NCI-H1105 treated with DMSO at 0.1 percent for 48 hours (cell line): ENCODE measurements around the gene SLITRK1.

Experiments used
- DNase-seq: peaks from one replicate; lab custom pipeline; 2025; lab: John Stamatoyannopoulos, UW

The SLITRK1 gene, protein sequence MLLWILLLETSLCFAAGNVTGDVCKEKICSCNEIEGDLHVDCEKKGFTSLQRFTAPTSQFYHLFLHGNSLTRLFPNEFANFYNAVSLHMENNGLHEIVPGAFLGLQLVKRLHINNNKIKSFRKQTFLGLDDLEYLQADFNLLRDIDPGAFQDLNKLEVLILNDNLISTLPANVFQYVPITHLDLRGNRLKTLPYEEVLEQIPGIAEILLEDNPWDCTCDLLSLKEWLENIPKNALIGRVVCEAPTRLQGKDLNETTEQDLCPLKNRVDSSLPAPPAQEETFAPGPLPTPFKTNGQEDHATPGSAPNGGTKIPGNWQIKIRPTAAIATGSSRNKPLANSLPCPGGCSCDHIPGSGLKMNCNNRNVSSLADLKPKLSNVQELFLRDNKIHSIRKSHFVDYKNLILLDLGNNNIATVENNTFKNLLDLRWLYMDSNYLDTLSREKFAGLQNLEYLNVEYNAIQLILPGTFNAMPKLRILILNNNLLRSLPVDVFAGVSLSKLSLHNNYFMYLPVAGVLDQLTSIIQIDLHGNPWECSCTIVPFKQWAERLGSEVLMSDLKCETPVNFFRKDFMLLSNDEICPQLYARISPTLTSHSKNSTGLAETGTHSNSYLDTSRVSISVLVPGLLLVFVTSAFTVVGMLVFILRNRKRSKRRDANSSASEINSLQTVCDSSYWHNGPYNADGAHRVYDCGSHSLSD

DNA sequence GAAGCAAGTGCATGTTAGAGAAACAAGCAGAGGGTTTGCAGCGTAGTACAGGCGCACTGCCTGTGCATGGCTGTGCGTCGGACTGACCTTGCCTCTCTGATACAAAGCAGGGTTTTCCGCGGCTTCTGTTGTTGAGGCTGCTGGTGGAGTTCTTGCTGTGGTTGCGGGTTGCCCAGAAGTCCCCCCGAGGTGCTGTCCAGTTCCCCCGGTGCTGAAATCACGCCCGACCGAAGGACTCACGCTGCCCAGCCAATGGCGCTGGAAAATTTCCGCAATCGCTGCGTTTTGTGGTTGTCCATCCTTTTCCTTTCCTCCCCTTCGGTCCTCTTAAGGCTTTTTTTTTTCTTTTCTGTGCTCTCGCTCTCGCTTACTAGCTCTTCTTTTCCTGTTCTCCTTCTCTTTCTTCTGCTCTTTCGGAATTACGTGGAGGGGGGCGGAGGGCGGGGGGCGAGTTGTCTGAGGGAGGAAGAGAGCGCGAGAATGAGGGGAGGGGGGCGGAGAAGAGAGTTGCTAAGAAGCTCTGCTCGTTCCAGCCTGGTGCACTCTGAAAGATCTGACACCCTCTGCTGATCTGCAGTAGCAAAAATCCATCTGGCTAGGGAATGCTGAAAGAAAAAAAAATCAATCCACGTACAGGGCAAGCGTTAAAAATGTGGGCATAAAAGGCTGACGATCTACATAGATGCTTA, at the start of gene SLITRK1:
TSS of gene SLITRK1 (minus strand) at position 558 of the 689 bp plus-strand sequence. CDS start 967 bp downstream, outside the sequence.
- peak; percentile 13 for DNase-seq

DNA sequence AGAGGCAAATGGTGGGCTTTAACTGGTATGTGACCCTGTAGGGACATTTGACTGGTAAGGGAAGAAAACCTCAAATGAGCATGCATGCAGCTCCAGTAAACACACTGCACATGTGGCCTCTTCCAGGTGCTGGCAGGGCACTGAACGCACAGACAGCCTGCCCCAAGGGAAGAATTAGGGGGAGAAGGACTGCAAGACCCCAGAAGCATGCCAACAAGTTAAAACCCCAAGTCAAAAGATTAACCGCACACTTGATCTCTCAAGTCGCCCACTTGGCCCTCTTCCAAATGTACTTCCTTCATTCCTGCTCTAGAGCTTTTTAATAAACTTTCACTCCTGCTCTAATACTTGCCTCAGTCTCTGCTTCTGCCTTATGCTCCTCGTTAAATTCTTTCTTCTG, 46.9 kb upstream of the SLITRK1 start:
- DNase-seq, result no peak

DNA sequence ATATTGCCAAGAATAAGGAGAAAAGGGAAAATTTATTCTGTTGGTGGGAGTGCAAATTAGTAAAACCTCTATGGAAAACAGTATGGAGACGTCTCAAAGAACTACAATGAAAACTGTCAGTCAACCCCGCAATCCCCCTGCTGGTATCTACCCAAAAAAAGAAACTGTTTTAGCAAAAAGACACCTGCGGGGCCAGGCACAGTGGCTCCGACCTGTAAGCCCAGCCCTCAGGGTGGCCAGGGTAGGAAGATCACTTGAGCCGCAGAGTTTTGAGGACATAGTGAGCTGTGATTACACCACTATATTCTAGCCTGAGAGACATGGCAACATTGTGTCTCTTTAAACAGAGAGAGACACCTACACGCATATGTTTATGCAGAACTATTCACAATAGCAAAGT, 37.5 kb upstream of the SLITRK1 start:
- no peak for DNase-seq

DNA sequence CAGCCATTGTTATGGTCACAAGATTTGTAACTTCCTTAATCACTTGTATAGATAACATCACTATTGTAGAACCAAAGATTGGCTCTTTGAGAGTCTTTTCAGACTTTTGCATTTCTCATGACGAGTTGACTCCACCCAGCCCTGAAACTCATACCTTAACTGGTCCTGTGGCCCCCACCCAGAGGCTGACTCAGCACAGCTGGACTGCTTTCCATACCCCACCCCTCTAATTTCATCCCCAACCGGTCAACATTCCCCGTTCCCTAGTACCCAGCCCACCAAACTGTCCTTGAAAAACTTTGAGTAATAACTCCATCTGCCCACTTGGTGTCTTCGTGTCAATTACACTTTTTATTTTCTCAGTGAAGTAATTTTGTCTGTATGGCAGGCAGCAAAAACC, 32.1 kb upstream of the SLITRK1 start:
- DNase-seq, result no peak

DNA sequence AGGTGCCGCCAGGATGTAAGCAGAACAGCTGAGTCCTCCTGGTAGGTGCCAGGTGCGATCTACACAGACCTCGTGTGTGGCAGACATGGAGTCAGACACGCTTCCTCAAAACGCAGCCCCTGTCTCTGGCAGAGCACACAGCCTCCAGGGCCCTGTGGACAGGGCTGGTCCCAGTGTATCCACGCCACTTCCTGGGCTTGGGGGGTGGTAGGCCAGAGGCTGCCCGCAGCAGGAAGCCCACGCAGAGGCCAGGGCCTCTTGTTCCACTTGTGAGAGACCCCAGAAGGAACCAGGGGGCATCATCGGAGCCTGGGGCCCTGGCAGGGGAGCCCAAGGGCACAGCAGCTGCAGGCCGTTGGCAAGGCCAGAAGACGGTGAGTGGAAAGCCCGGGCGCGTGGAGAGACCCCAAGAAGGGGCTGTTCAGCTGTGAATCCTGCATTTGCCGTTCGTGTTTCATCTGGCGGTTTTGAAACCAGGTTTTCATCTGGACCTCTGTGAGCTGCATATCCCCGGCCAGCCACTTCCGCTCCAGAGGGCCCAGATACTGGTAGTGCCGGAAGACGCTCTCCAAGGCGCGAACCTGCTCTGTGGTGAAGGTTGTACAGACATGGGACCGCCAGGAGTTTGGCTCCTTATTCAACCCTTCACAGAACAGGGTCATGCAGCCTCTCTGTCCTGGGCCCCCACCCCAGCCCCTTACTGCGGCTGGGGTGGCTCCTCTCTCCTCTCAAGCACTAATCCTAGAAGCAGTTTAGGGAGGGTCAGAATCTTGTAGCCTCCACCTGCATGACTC, 25.1 kb upstream of the SLITRK1 start:
- no peak for DNase-seq

DNA sequence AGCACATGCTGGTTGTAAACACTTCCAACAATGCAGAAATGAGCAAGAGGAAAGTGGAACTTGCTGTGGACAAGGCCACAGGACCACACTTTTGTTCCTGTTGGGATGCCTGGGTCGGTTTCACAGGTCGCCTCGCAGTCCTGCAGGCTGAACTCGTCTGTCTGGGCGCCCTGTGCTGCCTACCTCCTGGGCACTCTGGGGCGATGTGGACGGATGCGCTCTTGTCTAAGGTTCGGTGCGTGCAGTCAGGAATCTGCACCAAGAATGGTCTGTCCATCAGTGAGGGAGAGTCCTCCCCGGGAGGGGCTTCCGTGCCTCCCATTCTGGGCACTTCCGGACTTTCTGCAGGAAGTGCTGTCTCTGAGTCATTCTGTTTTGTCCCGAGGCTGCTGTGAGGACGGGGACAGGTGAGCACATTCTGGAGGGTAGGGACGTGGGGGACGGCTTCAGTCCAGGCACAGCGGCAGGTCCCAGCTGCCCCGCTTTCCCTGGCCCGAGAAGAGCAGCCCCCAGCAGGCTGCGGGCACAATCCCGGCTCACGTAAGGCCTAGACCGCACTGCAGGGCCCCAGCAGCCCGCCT, 24.1 kb upstream of the SLITRK1 start:
- DNase-seq, result no peak

DNA sequence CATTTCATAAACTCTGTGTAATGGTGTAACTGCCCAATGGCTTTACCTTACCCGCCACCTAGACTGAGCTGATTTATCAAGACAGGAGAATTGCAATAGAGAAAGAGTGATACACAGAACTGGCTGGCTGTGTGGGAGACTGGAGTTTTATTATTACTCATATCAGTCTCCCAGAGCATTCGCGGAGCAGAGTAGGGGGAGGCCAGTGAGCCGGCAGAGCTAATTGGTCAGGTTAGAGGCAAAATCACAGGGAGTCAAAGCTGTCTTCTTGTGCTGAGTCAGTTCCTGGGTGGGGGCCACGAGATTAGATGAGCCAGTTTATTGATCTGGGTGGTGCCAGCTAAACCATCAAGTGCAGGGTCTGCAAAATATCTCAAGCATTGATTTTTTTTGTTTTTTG, 23.4 kb upstream of the SLITRK1 start:
- DNase-seq, result no peak

DNA sequence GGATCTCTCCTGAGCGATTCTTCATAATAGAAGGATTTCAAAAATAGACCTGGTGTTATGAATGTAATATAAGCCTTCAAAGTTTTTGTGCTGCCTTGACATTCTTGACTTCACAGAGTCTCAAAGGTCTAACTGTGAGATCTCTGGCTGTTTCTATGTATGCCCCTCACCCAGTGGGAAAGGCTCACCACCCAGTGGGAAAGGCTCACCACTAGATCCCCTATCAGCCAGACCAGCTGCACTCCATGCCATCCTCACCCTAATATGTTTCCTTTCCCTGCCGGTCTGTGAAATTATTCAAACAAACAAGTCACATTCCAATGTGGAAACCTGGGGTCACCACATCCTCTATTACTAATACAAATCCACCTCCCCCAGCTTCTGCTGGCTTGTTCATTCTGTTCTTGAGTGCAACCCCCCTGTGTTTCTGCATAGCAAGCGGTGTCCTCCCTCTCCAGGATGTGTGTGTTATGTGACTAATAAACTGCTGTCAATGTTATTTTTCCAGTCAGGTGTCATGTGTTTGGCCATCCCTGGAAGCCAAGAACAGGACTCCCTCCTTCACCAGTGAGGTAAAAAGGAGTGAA, 13.8 kb upstream of the SLITRK1 start:
- no peak for DNase-seq

DNA sequence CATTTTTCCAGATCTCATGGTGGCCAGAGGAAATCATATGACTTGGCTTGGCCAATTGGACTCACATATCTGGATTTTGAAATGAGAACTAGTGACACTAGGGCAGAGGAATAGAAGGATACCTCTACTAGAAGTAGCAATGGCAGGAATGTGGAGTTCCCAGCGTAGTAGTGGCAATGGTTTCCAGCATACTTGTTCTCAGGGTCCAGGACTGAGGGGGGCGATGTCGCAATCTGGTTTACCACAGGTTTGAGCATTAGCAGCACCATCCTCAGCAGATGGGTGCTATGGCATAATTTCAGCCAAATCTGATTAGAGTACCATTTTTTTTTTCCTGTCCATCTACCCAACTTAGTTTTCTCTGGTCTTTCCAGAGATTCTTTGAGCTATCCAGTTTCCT, 8.1 kb upstream of the SLITRK1 start:
- no peak for DNase-seq

DNA sequence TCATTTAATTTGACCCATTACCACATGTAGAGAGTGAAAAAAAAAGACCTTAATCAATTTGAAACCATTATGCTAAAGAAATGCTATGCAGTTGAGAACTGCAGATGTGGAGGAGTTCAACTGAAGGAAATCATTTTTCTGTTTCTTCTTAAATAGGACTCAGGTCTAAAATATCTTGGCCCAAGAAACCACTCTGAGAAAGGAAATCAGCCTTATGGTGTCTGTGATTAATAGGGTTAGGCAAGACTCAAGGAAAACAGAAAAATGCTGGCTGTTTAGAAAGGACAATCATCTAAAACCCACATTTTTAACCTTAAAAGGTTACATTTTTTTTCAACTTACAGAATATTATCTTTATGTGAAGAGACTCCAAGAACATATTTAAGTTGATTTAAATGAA, 1.9 kb upstream of the SLITRK1 start:
- no peak for DNase-seq

DNA sequence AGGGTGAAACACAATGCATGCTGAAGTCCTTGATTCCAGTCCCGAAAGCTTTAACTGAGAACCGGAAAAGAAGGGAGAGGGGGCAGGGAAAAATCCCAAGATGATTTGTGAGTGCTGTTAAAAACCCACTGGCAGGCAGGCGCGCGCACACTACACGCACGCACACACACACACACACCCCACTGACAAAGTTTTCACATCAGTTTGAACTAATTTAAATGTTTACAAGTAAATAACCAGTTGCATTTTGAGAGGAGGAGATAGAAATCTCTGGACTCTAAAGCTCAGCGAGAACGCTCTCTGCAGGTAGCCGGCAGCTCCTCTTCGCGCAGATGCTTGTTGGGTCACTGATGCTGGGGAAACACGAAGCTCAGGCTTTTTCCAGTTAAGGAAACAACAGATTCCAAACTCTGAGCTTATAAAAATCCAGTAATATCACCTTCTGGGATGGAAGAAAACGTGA, 818 bp upstream of the SLITRK1 start:
- DNase-seq, result no peak

DNA sequence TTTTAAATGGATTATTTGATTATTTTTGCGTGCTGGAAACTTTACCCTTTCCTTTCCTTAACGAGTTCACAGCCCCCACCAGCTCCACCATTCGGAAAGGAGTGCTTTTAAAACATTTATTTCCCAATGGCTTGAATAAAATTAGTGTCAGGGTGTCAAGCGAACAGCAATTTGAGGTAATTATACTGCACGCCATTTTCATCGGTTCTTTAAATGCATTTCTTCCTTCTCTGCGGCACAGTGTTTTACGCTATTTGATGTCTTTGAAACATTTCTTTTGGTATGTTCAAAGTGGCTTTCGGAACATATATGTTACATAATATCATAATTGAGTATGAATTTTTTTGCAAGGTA, 309 bp upstream of the SLITRK1 start:
- DNase-seq, result no peak

DNA sequence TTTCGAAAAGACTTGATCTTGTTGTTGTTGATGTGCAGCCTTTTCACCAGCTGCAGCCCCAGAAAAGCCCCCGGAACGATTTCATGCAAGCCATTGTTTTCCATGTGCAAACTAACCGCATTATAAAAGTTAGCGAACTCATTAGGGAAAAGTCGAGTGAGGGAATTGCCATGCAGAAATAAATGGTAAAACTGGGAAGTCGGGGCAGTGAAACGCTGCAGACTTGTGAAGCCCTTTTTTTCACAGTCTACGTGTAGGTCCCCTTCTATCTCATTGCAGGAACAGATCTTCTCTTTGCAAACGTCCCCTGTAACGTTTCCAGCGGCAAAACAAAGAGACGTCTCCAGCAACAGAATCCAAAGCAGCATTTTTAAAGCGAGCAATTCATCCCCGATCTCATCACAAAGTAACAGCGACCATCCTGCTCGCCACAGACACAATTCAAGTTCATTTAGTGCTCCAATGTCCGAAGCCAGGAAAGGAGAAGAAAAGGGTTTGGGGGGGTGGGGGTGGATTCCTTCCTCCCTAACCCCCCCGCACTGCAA, 1.1 kb downstream of the SLITRK1 start:
- no peak for DNase-seq

DNA sequence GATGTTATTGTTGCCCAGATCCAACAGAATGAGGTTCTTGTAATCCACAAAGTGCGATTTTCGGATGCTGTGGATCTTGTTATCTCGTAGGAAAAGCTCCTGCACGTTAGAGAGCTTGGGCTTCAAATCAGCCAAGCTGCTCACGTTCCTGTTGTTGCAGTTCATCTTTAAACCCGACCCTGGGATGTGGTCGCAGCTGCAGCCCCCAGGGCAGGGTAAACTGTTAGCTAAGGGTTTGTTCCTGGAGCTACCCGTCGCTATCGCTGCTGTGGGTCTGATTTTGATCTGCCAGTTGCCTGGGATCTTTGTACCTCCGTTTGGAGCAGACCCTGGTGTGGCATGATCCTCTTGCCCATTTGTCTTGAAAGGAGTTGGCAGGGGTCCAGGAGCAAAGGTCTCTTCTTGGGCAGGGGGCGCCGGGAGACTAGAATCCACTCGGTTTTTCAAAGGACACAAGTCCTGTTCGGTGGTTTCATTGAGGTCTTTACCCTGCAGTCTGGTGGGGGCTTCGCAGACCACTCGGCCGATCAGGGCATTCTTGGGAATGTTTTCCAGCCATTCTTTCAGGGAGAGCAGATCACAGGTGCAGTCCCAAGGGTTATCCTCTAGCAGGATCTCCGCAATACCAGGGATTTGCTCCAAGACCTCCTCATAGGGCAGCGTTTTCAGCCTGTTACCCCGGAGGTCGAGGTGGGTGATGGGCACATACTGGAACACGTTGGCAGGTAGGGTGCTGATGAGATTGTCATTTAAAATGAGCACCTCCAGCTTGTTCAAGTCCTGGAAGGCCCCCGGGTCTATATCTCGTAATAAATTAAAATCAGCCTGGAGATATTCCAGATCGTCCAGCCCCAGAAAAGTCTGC, 1.8 kb downstream of the SLITRK1 start:
- DNase-seq, result no peak

DNA sequence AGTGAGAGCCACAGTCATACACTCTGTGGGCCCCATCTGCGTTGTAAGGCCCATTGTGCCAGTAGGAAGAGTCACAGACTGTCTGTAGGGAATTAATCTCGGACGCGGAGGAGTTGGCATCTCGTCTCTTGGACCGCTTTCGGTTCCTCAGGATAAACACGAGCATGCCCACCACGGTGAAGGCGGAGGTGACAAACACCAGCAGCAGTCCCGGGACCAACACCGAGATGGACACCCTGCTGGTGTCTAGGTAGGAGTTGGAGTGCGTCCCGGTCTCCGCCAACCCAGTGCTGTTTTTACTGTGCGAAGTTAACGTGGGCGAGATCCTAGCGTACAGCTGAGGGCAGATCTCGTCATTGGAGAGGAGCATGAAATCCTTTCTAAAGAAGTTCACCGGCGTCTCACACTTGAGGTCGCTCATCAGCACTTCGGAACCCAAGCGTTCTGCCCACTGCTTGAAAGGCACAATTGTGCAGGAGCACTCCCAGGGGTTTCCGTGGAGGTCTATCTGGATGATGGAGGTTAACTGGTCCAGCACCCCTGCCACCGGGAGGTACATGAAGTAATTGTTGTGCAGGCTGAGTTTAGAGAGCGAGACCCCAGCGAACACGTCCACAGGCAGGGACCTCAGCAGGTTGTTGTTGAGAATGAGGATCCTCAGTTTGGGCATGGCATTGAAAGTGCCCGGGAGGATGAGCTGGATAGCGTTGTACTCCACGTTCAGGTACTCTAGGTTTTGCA, 2.7 kb downstream of the SLITRK1 start:
- DNase-seq, result no peak

DNA sequence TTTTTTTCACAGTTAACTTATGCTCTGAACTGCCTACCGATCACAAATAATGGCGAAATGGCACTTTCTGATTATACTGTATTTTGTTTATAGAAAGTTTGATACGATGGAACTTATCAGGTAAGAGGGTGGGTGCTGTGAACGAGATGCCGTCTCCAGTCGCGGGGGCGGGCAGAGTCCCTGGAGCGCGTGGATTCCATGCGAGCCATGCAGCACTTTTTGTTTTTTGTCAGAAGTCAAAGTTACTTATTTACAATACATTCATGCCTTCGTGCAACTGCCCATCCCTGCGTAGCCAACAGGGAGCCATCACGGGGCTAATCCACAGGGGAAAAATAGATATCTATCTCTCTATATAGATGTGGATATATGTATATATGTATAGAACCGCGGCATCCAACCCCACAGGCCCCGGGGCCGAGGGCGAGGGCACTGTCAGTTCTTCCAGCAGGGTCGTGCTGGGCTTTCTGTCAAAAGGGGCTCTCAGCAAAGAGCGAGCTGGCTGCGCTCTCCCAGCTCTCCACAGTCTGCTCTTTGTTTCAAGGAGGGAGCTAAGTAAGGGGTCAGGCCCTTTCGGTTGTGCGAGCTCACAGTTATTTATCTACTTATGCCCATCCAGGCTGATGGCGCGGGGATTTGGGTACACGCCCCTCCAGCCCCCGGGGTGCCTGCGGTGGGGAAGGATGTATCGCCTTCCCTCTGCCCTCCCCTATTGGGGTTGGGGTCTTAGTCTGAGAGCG, 3.4 kb downstream of the SLITRK1 start:
- DNase-seq, result no peak

DNA sequence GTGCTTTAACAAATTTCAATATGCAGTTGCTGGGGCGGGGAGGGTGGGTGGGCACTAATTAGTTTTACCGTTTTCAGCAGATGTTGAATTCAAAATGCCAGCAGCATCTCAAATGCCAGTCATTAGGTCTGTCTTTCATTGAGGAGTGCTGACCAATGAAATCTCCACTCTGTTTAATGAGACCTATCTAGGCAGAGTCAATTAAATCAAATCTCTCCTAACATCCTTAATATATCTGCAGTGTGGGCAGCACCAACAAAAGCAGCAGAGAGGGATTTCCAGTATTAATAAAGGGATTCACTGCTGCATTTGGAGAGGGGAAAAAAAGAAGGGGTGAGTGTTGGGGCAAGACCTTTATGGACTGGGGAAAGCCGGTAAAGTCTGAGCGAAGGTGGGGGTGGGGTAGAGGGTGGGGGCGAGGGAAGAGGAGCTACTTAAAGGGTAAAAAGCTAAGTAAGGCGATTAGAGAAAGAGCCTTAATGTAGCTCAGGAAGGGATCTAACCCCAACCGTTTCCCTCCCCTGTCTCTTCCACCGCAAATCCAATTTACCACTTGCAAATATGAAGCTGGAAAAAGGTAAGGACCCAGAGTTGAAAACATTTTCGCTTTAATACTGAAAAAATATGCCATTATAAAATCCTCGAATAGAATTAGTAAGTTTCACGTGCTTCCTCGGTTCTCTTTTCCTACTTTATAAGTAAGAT, 4.5 kb downstream of the SLITRK1 start:
- DNase-seq, result no peak

DNA sequence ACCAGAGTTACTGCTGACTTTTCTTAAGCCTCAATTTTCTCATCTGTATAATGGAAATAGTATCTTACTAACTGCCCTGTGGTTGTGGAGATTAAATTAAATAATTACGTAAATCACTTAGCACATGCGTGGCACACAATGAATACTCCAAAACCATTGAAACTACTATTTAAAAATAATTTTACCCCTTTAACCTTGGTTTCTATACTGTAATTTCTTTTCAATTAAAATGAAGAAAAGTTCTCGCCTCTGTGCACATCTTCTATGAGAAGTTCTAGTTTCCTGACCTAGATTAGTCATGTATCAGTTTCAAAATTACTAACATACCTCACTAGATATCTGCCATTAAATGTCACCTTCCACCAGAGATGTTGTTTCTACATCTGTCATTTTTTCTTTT, 5.7 kb downstream of the SLITRK1 start:
- DNase-seq, result no peak
